Inflammatory macrophage treated with lipopolysaccharide for 4 hours (primary cell): ENCODE measurements around the gene DENND6B.
"Not testable (repeated sequence)": the region's sequence is repeated elsewhere in the genome, so short reads cannot be mapped to it uniquely, and the experiment has no call there.

Source experiments
- DNase-seq: peaks from one replicate; pipeline ENCODE4 v3.0.0-alpha.2; 2020

Gene DENND6B

GRCh38 chr22:50338042-50338573 is 11.3 kb upstream of the DENND6B start:
- DNase-seq, result no peak

- DNase-seq, result no peak
Measured at GRCh38 chr22:50337262-50338041, 10.6 kb upstream of the DENND6B start.

- not testable (repeated sequence) for DNase-seq
Measured at GRCh38 chr22:50334433-50334832, 7.6 kb upstream of the DENND6B start.

- peak; percentile 70 for DNase-seq
Measured at GRCh38 chr22:50329236-50329635, 2.4 kb upstream of the DENND6B start.

GRCh38 chr22:50327711-50328019 is 853 bp upstream of the DENND6B start:
- no peak for DNase-seq

- DNase-seq, result no peak
Measured at GRCh38 chr22:50326225-50326955, 422 bp downstream of the DENND6B start.

GRCh38 chr22:50325444-50326224 is 1.2 kb downstream of the DENND6B start:
- DNase-seq, result no peak

GRCh38 chr22:50323900-50324299 is 2.9 kb downstream of the DENND6B start:
- no peak for DNase-seq

GRCh38 chr22:50322382-50323104 is 4.3 kb downstream of the DENND6B start:
- not testable (repeated sequence) for DNase-seq

GRCh38 chr22:50320671-50321325 is 6.0 kb downstream of the DENND6B start:
- no peak for DNase-seq

- no peak for DNase-seq
Measured at GRCh38 chr22:50320116-50320515, 6.7 kb downstream of the DENND6B start.

GRCh38 chr22:50319503-50319951 is 7.3 kb downstream of the DENND6B start:
- DNase-seq, result no peak

GRCh38 chr22:50318698-50319411 is 8.0 kb downstream of the DENND6B start:
- no peak for DNase-seq

GRCh38 chr22:50318356-50318697 is 8.5 kb downstream of the DENND6B start:
- DNase-seq, result no peak

GRCh38 chr22:50317674-50318073 is 9.1 kb downstream of the DENND6B start:
- DNase-seq, result no peak

GRCh38 chr22:50317178-50317577 is 9.6 kb downstream of the DENND6B start:
- DNase-seq, result no peak

- DNase-seq, result no peak
Measured at GRCh38 chr22:50316114-50317065, 10.4 kb downstream of the DENND6B start.

GRCh38 chr22:50315289-50316113 is 11.3 kb downstream of the DENND6B start:
- DNase-seq, result no peak
